GM19324 (cell line): Measurements from ENCODE around the gene HPGDS.
A peak's percentile ranks its signal among the peaks of the same experiment; 100 is the strongest.

Experiments used
- ATAC-seq: cut with Tn5 transposase; IDR thresholded peaks from one replicate; pipeline ENCODE4 v1.9.1; 2021; ENCODE audit warnings: mild to moderate bottlenecking, moderate library complexity; ENCODE audit not compliant: unreplicated experiment, low FRiP score

The HPGDS gene

GRCh38 chr4:94262163-94263016 lies 80.2 kb downstream of the HPGDS start:
- ATAC-seq: no peak

- no peak for ATAC-seq
Observed at GRCh38 chr4:94256828-94257227, 85.8 kb downstream of the HPGDS start.

GRCh38 chr4:94256144-94256783 lies 86.4 kb downstream of the HPGDS start:
- peak; percentile 83 for ATAC-seq

GRCh38 chr4:94253036-94253435 lies 89.6 kb downstream of the HPGDS start:
- no peak for ATAC-seq

GRCh38 chr4:94251094-94251493 lies 91.5 kb downstream of the HPGDS start:
- ATAC-seq: no peak
